BLaER1 treated with 17β-estradiol and CSF1 and Interleukin-3, amounts not matched to agents 10 nM and 100 nM (cell line): ENCODE measurements around the gene FMC1.

Experiments used
- H3K27ac ChIP-seq, 11 experiments: shearing (Covaris generic); formaldehyde crosslinking; 2 replicates each; pipeline ENCODE4 v1.8.1; 2022
- H3K27me3 ChIP-seq, 11 experiments: shearing (Covaris generic); formaldehyde crosslinking; 2 replicates each; pipeline ENCODE4 v1.8.1; 2022
- H3K36me3 ChIP-seq, 11 experiments: shearing (Covaris generic); formaldehyde crosslinking; 2 replicates each; pipeline ENCODE4 v1.8.1; 2022
- H3K4me1 ChIP-seq, 10 experiments: shearing (Covaris generic); formaldehyde crosslinking; 2 replicates each; pipeline ENCODE4 v1.8.1; 2022
- H3K4me2 ChIP-seq, 11 experiments: shearing (Covaris generic); formaldehyde crosslinking; 2 replicates each; pipeline ENCODE4 v1.8.1; 2022
- H3K4me3 ChIP-seq, 10 experiments: shearing (Covaris generic); formaldehyde crosslinking; 2 replicates each; pipeline ENCODE4 v1.8.1; 2022
- H3K9ac ChIP-seq, 11 experiments: shearing (Covaris generic); formaldehyde crosslinking; 2 replicates each; pipeline ENCODE4 v1.8.1; 2022
- H3K9me3 ChIP-seq, 11 experiments: shearing (Covaris generic); formaldehyde crosslinking; replicated peaks in 1 of 11; 2 replicates each; pipeline ENCODE4 v1.8.1; 2022
- H4K20me1 ChIP-seq, 11 experiments: shearing (Covaris generic); formaldehyde crosslinking; 2 replicates each; pipeline ENCODE4 v1.8.1; 2022
- Cebpa-rat ChIP-seq, 11 experiments: shearing (Covaris generic); IDR thresholded peaks; 2 replicates each; pipeline ENCODE4 v1.8.1; 2022

The FMC1 gene

GRCh38 chr7:139339025-139339424 lies 2.1 kb upstream of the FMC1 start:
- no peaks in the 10 kb centered on the region for H3K27me3 ChIP-seq
- H3K27ac ChIP-seq: peak overlapping the region in 8 of 11 experiments; percentile 20 to 100 (median 99); a peak in 14 of 22 replicates
- H3K4me3 ChIP-seq: peak overlapping the region in 2 of 10 experiments; percentile 75 to 91; a peak in 2 of 20 replicates
- no peak for TF ChIP-seq Cebpa-rat (IDR thresholded peaks at IDR 0.05)
- H4K20me1 ChIP-seq: no peaks in the 10 kb centered on the region
- H3K4me1 ChIP-seq: peaks cover 11 to 20% (median 17%) of the 10 kb centered on the region in 10 experiments
- peak overlapping the region in 5 of 11 experiments; percentile 28 to 92 (median 50); a peak in 5 of 22 replicates for H3K4me2 ChIP-seq
- peaks cover 0 to 8% (median 0%) of the 10 kb centered on the region in 11 experiments; a peak in 4 of 22 replicates for H3K36me3 ChIP-seq
- peaks cover 0 to 10% (median 5%) of the 10 kb centered on the region in 11 experiments; a peak in 16 of 22 replicates for H3K9me3 ChIP-seq
- H3K9ac ChIP-seq: no peak overlapping the region

- H3K27ac ChIP-seq: peak overlapping the region; percentile 94 to 100 (median 99)
- H3K9ac ChIP-seq: peak overlapping the region; percentile 95 to 100 (median 99); a peak in 20 of 22 replicates
- peak overlapping the region; percentile 28 to 92 (median 50); a peak in 20 of 22 replicates for H3K4me2 ChIP-seq
- H3K27me3 ChIP-seq: no peaks in the 10 kb centered on the region
- H3K9me3 ChIP-seq: peaks cover 0 to 10% (median 5%) of the 10 kb centered on the region in 11 experiments; a peak in 16 of 22 replicates
- H3K4me3 ChIP-seq: peak overlapping the region; percentile 67 to 91 (median 80)
- TF ChIP-seq Cebpa-rat (IDR thresholded peaks at IDR 0.05): no peak
- no peaks in the 10 kb centered on the region for H4K20me1 ChIP-seq
- peaks cover 11 to 21% (median 18%) of the 10 kb centered on the region in 10 experiments for H3K4me1 ChIP-seq
- H3K36me3 ChIP-seq: peaks cover 0 to 11% (median 1%) of the 10 kb centered on the region in 11 experiments; a peak in 4 of 22 replicates
These were observed 1.5 kb upstream of the FMC1 start for GRCh38 chr7:139339698-139340036.

GRCh38 chr7:139340037-139340807 lies 915 bp upstream of the FMC1 start:
- Histone ChIP-seq H3K4me1 (peaks cover 16 to 27% (median 21%) of the 10 kb centered on the region in 10 experiments), H3K9ac (peak overlapping the region; percentile 95 to 100 (median 99)), H3K4me2 (peak overlapping the region; percentile 85 to 97 (median 93)), H3K27me3 (no peaks in the 10 kb centered on the region), H4K20me1 (no peaks in the 10 kb centered on the region), H3K36me3 (peaks cover 0 to 14% (median 4%) of the 10 kb centered on the region in 11 experiments; a peak in 11 of 22 replicates), H3K4me3 (peak overlapping the region; percentile 67 to 91 (median 80)), H3K27ac (peak overlapping the region; percentile 94 to 100 (median 99)), H3K9me3 (peaks cover 0 to 10% (median 5%) of the 10 kb centered on the region in 11 experiments; a peak in 16 of 22 replicates)
- TF ChIP-seq Cebpa-rat (IDR thresholded peaks at IDR 0.05): peak in 6 of 11 experiments; percentile 23 to 59 (median 41); a peak in 6 of 22 replicates

- H3K27me3 ChIP-seq: no peaks in the 10 kb centered on the region
- H3K9ac ChIP-seq: peak overlapping the region; percentile 95 to 100 (median 99)
- H3K27ac ChIP-seq: peak overlapping the region; percentile 94 to 100 (median 99)
- peak overlapping the region; percentile 85 to 97 (median 93) for H3K4me2 ChIP-seq
- H3K36me3 ChIP-seq: peaks cover 3 to 19% (median 9%) of the 10 kb centered on the region in 11 experiments; a peak in 17 of 22 replicates
- peaks cover 0 to 10% (median 5%) of the 10 kb centered on the region in 11 experiments; a peak in 16 of 22 replicates for H3K9me3 ChIP-seq
- peaks cover 16 to 30% (median 23%) of the 10 kb centered on the region in 10 experiments for H3K4me1 ChIP-seq
- H4K20me1 ChIP-seq: no peaks in the 10 kb centered on the region; a peak in 1 of 22 replicates
- TF ChIP-seq Cebpa-rat (IDR thresholded peaks at IDR 0.05): no peak
- peak overlapping the region; percentile 67 to 91 (median 80) for H3K4me3 ChIP-seq
These were observed 404 bp upstream of the FMC1 start for GRCh38 chr7:139340808-139341057.

- Histone ChIP-seq H3K4me3 (peak overlapping the region; percentile 67 to 91 (median 80)), H3K9me3 (peaks cover 0 to 10% (median 5%) of the 10 kb centered on the region in 11 experiments; a peak in 16 of 22 replicates), H3K27ac (peak overlapping the region; percentile 94 to 100 (median 99)), H3K4me2 (peak overlapping the region; percentile 85 to 97 (median 93)), H4K20me1 (no peaks in the 10 kb centered on the region; a peak in 1 of 22 replicates), H3K36me3 (peaks cover 14 to 30% (median 20%) of the 10 kb centered on the region in 11 experiments), H3K9ac (peak overlapping the region; percentile 95 to 100 (median 99)), H3K4me1 (peaks cover 16 to 30% (median 23%) of the 10 kb centered on the region in 10 experiments), H3K27me3 (no peaks in the 10 kb centered on the region)
- TF ChIP-seq Cebpa-rat (IDR thresholded peaks at IDR 0.05): no peak
These were observed 664 bp downstream of the FMC1 start for GRCh38 chr7:139341776-139342226.

GRCh38 chr7:139345042-139345441 lies 3.9 kb downstream of the FMC1 start:
- Histone ChIP-seq H4K20me1 (no peaks in the 10 kb centered on the region; a peak in 1 of 22 replicates), H3K4me3 (no peak overlapping the region), H3K4me2 (peak overlapping the region in 1 of 11 experiments; percentile 25; a peak in 1 of 22 replicates), H3K9me3 (peaks cover 0 to 1% (median 0%) of the 10 kb centered on the region in 11 experiments; a peak in 2 of 22 replicates), H3K27ac (peak overlapping the region in 2 of 11 experiments; percentile 3 to 41; a peak in 3 of 22 replicates), H3K4me1 (peaks cover 16 to 30% (median 23%) of the 10 kb centered on the region in 10 experiments), H3K36me3 (peaks cover 38 to 60% (median 47%) of the 10 kb centered on the region in 11 experiments), H3K27me3 (no peaks in the 10 kb centered on the region), H3K9ac (peak overlapping the region in 1 of 11 experiments; percentile 21; a peak in 1 of 22 replicates)
- no peak for TF ChIP-seq Cebpa-rat (IDR thresholded peaks at IDR 0.05)

GRCh38 chr7:139351027-139351426 lies 9.9 kb downstream of the FMC1 start:
- no peak overlapping the region for H3K27ac ChIP-seq
- H3K9ac ChIP-seq: no peak overlapping the region
- no peaks in the 10 kb centered on the region for H3K9me3 ChIP-seq
- no peak overlapping the region for H3K4me2 ChIP-seq
- no peaks in the 10 kb centered on the region for H3K27me3 ChIP-seq
- H4K20me1 ChIP-seq: no peaks in the 10 kb centered on the region
- H3K4me1 ChIP-seq: peaks cover 0 to 27% (median 17%) of the 10 kb centered on the region in 10 experiments; a peak in 17 of 20 replicates
- no peak overlapping the region for H3K4me3 ChIP-seq
- no peak for TF ChIP-seq Cebpa-rat (IDR thresholded peaks at IDR 0.05)
- peaks cover 35 to 85% (median 67%) of the 10 kb centered on the region in 11 experiments for H3K36me3 ChIP-seq

- H3K27me3 ChIP-seq: no peaks in the 10 kb centered on the region
- no peak for TF ChIP-seq Cebpa-rat (IDR thresholded peaks at IDR 0.05)
- no peaks in the 10 kb centered on the region for H3K9me3 ChIP-seq
- no peaks in the 10 kb centered on the region for H4K20me1 ChIP-seq
- peaks cover 10 to 46% (median 33%) of the 10 kb centered on the region in 10 experiments for H3K4me1 ChIP-seq
- peak overlapping the region in 8 of 11 experiments; percentile 19 to 66 (median 48); a peak in 11 of 22 replicates for H3K9ac ChIP-seq
- H3K27ac ChIP-seq: peak overlapping the region in 9 of 11 experiments; percentile 62 to 99 (median 76); a peak in 18 of 22 replicates
- peak overlapping the region in 9 of 11 experiments; percentile 13 to 73 (median 60); a peak in 19 of 22 replicates for H3K4me2 ChIP-seq
- peak overlapping the region in 1 of 10 experiments; percentile 23; a peak in 1 of 20 replicates for H3K4me3 ChIP-seq
- H3K36me3 ChIP-seq: peaks cover 3 to 54% (median 36%) of the 10 kb centered on the region in 11 experiments; a peak in 19 of 22 replicates
These were observed 13.6 kb downstream of the FMC1 start for GRCh38 chr7:139354729-139355128.
